DMS153 (cell line): ENCODE results near the gene C2orf15.
"Not testable (repeated sequence)": the region's sequence is repeated elsewhere in the genome, so short reads cannot be mapped to it uniquely, and the experiment has no call there.

ENCODE experiments used
- DNase-seq: peaks from one replicate; lab custom pipeline; 2025; lab: John Stamatoyannopoulos, UW

C2orf15 gene, protein sequence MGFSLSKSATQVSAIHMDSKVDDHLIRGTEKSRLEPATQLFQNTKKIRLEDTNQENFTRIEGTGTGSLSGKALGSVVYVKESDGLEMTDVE

DNA sequence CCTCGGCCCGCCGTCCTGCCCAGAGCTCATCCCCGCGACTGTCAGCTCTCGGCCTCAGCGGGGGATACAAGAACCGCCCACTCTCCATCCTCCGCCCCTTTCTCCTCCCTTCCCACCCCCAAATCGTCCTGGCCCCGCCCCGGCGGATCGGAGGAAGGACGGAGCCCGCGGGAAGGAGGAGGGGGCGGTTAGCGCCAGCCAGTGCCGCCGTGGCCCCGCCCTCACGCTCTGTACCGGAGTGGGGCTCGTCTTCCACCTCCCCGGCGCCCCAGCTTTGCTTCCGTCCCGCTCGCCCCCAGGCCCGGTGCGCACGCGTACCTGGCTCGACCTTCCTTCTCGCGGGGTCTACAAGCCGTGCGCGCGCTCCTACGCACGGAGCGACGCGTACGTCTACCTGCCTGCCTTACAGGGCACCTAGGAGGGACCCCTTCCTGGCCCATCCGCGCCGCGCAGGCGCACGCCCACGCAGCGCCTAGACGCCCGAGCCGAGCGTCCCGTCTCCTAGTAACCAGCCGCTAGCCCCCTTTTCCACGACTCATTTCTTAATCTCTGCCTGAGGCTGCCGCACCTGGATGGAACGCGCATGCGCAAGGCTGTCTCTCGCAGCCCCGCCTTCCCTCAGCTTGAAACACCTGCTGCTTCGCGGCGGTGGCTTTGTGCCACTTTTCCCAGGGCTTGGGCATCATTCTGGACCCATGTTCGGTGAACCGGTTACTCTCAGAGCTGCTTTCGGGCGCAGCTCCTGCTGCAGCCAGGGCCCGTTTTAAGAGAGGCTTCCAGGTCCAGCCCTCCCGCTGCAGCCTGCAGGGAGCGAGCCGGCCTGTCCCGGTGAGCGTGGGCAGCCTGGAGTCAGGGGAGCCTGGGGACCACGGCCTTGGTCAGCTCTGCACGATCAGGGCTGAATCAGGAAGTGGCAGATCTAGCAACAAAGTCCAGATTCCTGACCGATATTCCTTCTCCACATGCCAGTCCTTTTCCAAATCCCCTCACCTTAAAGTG is at the start of gene C2orf15:
Gene C2orf15, plus strand, starts transcription at position 598 of the 999 bp plus-strand sequence. CDS start 8,852 bp downstream, outside the sequence.
- peak; percentile 93 for DNase-seq

DNA sequence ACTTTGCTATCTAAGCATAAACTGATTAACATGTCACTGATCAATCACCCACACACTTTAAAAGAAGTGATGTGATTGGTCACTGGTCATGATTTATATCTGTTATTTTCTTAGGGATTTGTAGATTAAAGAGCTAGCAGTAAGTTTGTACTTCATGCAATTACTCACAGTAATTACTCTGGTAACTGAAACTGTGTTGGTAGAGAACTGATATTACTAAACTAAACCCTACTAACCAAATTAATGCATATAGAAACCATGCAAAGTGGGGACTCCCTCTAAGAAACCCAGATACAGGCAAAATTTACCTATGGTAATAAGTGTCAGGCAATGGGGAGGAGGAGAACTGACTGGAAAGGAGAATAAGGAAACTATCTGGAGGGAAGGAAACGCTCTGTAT is 44.8 kb upstream of the C2orf15 start:
- no peak for DNase-seq

DNA sequence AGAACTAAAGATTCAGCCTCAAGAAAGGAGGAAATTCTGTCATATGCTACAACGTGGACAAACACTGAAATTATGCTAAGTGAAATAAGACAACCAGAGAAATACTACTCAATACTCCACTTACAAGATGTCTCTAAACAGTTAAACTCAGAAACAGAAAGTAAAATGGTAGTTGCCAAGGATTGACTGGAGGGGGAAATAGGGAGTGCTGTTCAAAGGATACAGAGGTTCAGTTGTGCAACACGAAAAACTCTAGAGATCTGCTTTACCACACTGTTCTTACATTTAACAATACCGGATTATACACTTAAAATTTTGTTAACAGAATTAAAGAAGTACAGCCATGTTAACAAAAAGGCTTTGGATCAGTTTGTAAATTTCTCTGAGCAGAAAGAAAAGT is 39.8 kb upstream of the C2orf15 start:
- no peak for DNase-seq

DNA sequence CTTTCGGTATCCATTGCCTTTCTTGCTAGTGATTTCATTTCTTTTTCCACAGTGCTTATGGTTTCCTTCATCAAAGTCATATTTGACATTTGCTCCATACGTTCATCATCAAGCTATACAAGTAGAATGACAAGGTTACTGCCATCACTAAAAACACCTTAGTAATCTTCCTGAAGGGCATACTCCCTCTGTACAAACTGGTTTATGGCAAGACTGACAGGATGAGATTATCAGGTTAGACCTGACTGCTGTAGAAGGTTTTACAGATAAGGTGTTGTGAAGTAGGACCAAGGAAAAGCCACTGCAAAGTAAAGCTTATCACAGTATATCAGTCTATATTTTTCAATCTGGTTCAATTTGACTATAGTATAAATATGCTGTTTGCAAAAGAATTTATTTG is 37.5 kb upstream of the C2orf15 start:
- DNase-seq = no peak

DNA sequence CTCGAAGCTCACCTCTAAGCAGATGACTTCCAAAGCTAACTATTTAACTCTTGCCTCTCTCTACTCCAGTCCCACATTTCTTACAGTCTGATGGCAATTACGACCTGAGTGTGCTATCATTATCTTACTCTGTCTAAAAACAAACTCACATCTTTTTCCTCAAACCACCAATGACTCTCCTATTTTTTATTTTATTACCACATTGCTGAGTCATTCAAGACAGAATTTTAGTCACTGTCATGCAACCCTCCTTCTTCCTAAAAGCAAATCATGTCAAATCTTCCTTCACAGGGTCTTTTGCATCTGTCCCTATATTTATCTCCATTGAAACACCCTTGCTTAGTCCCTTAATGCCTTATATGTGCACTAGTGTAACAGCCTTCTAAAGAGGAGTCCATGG is 34.6 kb upstream of the C2orf15 start:
- DNase-seq = no peak

DNA sequence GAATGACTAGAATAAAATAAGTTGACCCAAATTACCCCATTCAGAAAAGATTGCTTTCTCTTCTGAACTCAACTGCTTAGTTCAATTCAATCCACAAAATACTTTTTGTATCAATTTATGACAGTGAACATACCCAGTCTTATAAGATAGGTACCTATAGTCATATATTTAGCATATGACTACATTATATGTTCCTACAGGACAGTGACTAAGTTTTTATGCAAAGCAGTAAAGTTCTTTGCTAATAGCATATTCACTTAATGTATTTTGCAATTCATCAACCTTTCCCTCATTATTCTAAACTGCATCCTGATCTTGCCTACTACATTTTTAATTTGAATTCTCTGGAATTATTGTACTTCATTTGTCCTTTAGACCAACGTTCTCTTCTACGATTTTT is 30.3 kb upstream of the C2orf15 start:
- no peak for DNase-seq

DNA sequence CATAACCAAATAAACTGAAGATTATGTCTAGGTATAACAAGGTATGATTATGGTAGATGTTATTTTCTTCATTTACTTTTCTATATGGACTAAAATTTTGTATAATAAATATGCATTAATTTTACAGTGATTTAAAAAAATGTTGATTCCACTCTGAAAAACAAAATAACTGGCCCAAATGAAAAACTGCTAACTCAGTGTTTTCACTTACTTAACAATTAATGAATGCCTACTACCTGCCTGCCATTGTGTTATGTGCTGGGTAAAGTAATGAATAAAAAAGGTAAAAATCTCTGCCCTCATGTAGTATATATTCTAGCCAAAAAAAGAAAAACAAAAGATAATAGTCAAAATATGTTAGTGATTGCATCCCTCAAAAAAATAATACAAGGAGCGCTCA is 29.6 kb upstream of the C2orf15 start:
- no peak for DNase-seq

DNA sequence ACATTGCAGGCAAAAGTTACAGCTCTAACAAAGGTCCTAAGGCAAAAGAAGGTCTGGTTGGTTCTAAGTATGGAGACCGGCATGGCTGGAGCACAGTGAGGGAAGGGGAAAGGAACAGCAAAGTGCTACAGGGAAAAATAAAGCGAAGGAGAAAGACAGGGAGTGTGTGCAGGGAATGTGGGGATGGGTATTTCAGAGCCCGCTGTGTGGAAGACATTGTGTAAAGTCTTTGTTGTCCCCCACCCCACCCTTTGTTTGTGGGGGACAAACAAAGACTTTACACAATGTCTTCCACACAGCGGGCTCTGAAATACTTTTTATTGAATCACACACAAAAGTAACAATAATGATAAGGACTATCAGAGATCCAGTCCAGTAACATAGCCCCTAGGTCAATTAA is 28.9 kb upstream of the C2orf15 start:
- no peak for DNase-seq

DNA sequence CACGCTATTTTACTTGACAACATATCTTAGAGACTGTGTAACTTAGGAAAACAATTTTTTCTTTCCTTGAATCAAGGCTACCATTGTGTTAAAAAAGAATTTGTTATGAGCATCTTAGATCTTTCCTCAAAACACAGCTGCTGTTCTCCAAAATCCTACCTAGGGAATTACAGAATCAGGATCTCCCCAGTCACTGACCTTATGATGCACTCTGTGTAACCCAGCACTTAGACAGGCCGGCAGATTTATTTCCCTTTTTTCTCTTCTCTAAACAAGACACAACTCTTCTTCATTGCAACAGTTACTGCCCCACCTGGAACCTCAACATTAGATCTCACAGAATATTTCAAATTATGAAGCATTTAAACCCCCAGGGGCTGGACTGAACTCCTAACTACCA is 13.5 kb upstream of the C2orf15 start:
- no peak for DNase-seq

DNA sequence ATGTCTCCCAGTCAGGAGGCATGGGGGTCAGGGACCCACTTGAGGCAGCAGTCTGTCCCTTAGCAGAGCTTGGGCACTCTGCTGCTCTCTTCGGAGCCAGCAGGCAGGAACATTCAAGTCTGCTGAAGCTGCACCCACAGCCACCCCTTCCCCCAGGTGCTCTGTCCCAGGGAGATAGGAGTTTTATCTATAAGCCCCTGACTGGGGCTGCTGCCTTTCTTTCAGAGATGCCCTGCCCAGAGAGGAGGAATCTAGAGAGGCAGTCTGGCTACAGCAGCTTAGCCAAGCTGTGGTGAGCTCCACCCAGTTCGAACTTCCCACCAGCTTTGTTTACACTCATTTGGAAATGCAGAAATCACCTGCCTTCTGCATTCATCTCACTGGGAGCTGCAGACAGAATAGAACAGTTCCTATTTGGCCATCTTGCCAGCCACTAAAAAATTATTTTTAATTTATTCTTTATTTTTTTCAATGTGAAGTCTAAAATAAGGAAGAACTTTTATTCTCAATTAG is 6.4 kb upstream of the C2orf15 start:
- not testable (repeated sequence) for DNase-seq

DNA sequence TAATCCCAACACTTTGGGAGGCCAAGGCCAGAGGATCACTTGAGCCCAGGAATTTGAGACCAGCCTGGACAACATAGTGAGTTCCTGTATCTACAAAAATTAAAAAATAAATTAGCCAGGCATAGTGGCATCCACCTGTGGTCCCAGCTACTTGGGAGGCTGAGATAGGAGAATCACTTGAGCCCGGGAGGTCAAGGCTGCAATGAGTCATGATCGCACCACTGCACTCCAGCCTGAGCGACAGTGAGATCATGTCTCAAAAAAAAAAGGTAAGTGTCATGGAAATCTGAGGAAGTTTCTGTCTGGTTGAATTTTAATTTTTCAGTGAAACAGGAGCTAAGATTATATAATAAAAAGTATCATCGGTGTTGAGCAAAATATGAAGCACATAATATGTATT is 2.5 kb upstream of the C2orf15 start:
- no peak for DNase-seq

DNA sequence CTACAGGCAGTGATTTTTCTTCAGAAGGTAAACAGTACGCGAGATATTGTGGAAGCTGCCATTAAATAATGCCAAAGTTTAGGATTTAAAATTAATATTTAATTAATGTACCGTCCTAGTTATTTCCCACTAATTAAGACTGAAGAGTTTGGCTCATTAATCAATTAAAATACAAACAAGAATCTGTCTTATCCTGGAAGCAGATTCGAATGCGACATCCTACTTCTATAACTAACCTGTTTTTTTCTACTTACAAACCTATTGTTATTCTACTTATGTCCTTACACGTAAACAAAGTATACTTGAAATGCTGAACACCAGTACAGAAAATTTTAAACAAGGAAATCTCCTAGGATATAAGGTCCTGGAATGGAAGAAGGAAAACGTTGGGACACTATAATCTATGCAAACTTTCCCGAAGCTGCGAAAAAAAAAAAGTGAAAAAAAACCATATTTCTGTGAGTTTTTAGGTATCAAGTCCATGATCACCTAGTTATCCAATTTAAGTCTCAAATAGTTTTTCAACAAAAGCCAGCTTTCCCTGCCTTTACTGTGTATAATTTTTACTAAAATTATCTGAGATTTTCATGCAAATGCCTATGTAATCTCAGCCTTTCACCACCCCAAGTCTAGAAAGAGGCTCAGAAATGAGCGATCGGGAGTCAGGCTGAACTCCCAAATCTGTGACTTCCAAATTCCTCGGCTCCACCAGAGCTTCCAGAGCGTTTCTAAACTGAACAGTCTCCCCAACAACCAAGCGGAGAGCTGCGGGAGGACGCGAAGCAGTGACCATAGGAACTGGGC is 1.2 kb upstream of the C2orf15 start:
- no peak for DNase-seq

DNA sequence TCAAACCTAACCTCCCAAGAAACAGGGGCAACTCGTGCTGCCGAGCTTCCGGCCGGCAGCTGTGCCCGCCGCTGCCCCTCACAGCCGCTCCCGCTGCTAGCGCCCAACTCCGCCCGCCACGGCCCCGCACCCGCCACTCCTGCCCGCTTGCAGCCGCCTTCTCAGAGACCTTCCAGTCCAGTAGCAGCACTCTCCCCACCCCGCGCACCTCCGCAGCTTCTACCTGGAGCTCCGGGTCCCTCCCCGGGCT is 722 bp upstream of the C2orf15 start:
- peak; percentile 60 for DNase-seq

DNA sequence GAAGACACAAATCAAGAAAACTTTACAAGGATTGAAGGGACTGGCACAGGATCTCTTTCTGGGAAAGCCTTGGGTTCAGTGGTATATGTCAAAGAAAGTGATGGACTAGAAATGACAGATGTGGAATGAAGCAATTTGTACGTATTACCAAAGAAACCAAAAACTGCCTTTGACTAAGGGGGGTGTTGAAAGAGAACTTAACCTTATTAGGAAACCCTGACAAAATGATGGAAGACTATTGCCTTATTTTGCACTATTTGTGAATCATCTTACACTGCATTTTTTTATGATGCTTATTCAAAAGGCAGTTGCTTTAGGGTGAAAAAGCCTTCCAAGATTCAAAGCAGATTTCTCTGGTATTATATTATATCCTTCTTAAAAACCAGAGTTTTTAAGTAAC is 9.2 kb downstream of the C2orf15 start:
- no peak for DNase-seq

DNA sequence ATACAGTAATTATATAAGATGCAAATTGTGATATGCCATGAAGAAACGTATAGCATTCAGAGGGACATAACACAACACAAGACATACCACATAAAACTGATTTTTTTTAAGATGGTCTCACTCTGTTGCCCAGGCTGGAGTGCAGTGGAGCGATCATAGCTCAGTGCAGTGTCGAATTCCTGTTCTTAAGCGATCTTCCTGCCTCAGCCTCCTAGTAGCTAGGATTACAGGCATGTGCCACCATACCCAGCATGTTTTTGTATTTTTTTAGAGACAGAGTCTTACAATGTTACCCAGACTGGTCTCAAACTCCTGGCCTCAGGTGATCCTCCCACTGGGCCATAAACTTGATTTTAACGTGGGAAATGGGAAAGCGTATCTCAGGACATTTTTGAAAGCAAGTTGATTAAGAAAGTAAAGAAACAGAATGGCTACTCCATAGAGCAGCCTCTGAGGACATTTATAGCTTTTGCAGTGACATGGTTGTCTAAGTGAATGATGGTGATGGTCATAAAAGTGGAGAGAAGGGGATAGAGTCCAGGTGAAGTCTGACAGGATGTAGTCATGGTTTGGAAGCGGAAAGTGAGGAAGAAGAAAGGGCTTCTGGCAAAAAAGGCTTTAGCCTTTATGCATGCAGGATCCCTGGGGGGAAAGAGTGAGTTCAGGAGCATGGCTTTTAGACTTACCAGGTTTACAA is 10.8 kb downstream of the C2orf15 start:
- no peak for DNase-seq

DNA sequence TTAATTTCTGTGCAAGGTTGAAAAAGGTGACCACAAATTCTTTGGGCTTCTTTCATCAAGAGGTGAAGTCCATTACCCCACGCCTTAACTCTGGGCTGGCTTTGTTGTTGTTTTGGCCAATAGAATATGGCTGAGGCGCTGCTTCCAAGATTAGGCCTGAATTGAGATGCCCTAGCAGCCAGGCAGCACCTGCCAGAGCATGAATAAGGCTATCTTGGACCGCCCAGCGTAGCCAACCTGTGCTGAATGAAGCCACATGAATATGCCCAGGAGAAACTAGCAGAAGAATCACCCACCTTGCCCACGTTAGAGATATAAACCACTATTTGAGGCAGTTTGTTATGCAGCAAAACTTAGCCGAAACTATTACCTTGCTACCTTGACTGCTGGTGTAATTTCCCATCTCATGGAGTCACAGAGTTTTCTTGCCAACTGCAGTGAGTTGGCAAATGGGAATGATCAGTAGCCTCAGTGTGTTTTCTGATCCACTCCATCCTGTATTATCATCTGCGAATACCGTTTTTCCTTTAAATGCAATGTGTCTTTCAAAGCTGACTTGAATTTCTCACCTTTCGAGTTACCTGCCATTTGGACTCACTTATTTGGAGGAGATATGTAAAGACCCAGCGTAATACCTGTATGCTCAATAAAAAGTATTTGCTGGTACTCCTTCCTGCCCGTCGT is 12.6 kb downstream of the C2orf15 start:
- no peak for DNase-seq

DNA sequence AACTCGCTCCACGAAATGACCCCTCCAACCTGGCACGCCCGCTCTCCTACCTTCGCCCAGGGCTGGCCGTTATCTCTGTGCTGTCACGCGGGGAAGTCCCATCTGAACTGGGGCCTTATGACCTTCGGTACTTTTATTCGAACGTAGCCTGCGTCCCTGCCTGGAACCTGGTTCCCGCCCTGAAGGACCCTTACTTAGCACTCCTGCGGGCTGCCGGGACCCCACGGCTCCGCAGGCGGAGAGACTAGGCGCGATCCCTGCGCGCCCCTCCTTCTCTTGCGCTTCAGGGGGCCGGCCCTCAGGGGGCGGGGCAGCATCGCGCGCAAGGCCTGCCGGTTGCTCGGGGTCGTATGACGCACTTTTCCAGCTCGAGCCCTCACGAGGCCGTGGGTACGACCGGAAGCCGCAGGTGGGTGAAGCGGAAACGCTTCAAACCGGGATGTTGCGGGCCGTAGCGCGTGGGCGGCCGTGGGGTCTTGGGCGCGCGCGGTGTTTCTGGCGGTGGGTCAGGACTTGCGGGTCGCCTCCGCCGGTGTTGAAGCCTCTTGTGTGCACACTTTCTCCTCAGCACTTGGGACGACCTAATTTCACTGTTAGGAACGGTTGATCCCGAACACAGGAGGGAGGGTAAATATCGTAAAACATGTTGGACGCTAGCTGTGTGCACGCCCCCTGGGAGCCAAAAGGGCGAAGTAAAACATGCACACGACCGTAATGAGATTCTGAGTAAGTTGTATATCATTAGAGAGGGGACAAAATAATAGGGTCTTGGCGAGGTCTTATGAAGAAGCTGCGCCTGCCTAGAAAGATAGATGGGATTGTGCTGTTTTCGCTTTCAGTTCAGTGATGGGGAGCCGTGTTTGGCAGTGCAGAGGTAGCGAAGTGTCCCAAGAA is 13.4 kb downstream of the C2orf15 start, which contains the start of the genes LIPT1 and TSGA10:
Gene LIPT1, plus strand, starts transcription at position 325 of the 894 bp plus-strand sequence. CDS start 6,991 bp downstream, outside the sequence.
Gene TSGA10, minus strand, starts transcription at position 300 of the 894 bp plus-strand sequence. CDS start 45,503 bp downstream, outside the sequence.
- peak; percentile 87 for DNase-seq

DNA sequence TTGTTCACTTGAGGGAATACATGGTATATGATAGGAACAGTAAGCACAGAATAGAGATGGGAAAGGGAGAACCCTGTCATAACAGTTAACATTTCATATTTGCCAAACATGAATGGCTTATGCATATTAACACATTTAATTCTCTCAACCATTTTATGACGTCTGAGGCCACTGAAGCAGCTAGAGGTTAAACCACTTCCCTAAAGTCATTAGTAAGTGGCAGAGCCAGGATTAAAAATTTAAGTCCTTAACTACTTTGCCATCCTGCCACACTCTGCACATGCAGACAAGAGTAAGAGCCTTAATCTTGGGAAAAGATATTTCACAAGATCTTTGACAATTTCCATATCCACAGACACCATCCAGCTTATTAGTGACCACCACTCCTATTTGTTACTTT is 15.4 kb downstream of the C2orf15 start:
- DNase-seq = no peak

DNA sequence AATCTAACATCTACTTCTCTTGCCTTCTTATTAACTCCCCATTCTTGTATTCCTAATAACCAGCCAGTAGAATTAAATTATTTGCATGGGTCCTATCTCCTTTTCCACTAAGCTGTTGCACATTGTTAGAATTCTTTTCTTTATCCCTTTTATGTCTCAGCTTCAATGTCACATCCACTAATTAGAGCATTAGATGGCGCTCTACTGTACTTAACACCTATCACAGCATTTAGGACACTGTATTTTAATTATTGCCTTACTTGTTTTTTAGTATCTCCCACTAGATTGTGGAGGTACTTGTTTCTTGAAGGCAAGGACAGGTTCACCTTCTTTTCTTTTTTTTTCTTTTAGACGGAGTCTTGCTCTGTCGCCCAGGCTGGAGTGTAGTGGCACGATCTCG is 17.1 kb downstream of the C2orf15 start:
- DNase-seq = no peak

DNA sequence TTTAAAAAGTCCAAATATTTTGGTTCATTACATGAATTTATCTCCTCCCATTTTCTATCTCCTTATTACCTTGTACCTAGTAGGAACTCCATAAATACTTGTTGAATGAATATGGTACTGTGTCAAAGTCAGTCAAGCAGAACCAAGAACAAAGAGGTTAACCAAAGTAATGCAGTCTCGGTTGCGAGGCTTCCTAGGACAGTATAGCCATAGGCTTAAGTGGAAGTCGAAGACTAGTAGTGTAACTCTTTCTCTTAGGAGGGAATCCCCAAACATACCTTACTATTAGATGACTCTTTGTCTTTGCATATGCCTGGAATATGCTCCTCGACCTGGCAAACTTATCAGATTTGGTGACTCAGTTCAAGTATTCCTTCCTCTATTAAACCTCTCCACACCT is 18.1 kb downstream of the C2orf15 start:
- DNase-seq = no peak
